G401 (cell line): ENCODE results near the gene CLBA1. TPM values are rescaled to one million over a fixed set of nuclear protein-coding genes. Genes with fewer than 3 reads are reported as not detected.
"Not testable (repeated sequence)": the region's sequence is repeated elsewhere in the genome, so short reads cannot be mapped to it uniquely, and the experiment has no call there.

Experiments used
- DNase-seq: peaks from one replicate; pipeline ENCODE4 v3.0.0-alpha.2; 2015; ENCODE audit warnings: low spot score
- in situ Hi-C: cut with HindIII; loops from 2 replicates; pipeline ENCODE4 v1.10.0; 2016; ENCODE audit warnings: low sequenced_read_pairs, mixed read lengths
- total RNA-seq: library from RNA; depleted of rRNA; stranded (reverse); fragments of >200 nt; shearing (Covaris generic); gene quantifications from 2 replicates; pipeline ENCODE4 v1.2.3, GENCODE V29; 2014

Gene CLBA1
- total RNA-seq, 1 experiment from 2014 or later, result 18.0 TPM

GRCh38 chr14:104945986-104946965, 39.3 kb upstream of the CLBA1 start:
- in situ Hi-C loops, DNase-seq: not testable (repeated sequence)

GRCh38 chr14:104947201-104947600, 38.4 kb upstream of the CLBA1 start:
- DNase-seq, in situ Hi-C loops: not testable (repeated sequence)

- in situ Hi-C loops, DNase-seq: not testable (repeated sequence)
Observed at GRCh38 chr14:104947881-104948735, 37.5 kb upstream of the CLBA1 start.

GRCh38 chr14:104948736-104949031, 36.9 kb upstream of the CLBA1 start:
- in situ Hi-C loops, result no loop called here
- DNase-seq, result no peak

- in situ Hi-C loops, DNase-seq: not testable (repeated sequence)
Observed at GRCh38 chr14:104949406-104949955, 36.1 kb upstream of the CLBA1 start.

- no peak for DNase-seq
- in situ Hi-C loops, result no loop called here
Observed at GRCh38 chr14:104950021-104950420, 35.6 kb upstream of the CLBA1 start.

GRCh38 chr14:104950701-104951100, 34.9 kb upstream of the CLBA1 start:
- in situ Hi-C loops, DNase-seq: not testable (repeated sequence)

- in situ Hi-C loops, DNase-seq: not testable (repeated sequence)
Observed at GRCh38 chr14:104951863-104952657, 33.5 kb upstream of the CLBA1 start.

- in situ Hi-C loops, result no loop called here
- DNase-seq, result no peak
Observed at GRCh38 chr14:104953097-104953496, 32.5 kb upstream of the CLBA1 start.

- no peak for DNase-seq
- in situ Hi-C loops, result no loop called here
Observed at GRCh38 chr14:104953896-104954656, 31.5 kb upstream of the CLBA1 start.

- DNase-seq, result no peak
- in situ Hi-C loops, result no loop called here
Observed at GRCh38 chr14:104954746-104955395, 30.7 kb upstream of the CLBA1 start.

- DNase-seq, result no peak
- in situ Hi-C loops, result no loop called here
Observed at GRCh38 chr14:104955396-104955770, 30.2 kb upstream of the CLBA1 start.

GRCh38 chr14:104956290-104956890, 29.2 kb upstream of the CLBA1 start:
- no peak for DNase-seq
- in situ Hi-C loops, result no loop called here

GRCh38 chr14:104957146-104958113, 28.2 kb upstream of the CLBA1 start:
- no peak for DNase-seq
- in situ Hi-C loops, result no loop called here

GRCh38 chr14:104964546-104964945, 21.0 kb upstream of the CLBA1 start:
- in situ Hi-C loops, result no loop called here
- DNase-seq, result no peak

GRCh38 chr14:104965561-104966231, 19.9 kb upstream of the CLBA1 start:
- in situ Hi-C loops, result no loop called here
- DNase-seq, result no peak
